Activated T-helper 17 cell treated with anti-CD3 and anti-CD28 coated beads, Interleukin-2, amount 50 U/mL, for 72 hours (primary cell): ENCODE data around the gene TBCE. TPM values are rescaled to one million over a fixed set of nuclear protein-coding genes. Genes with fewer than 3 reads are reported as not detected.

Source experiments
- ATAC-seq: fragments of 150-1000 bp; cut with Tn5 transposase; replicated peaks from 2 replicates; pipeline ENCODE4 v1.10.0; 2021; ENCODE audit warnings: mild to moderate bottlenecking, moderate library complexity
- H3K27ac Mint-ChIP-seq: one replicate; pipeline ENCODE4 v1.8.0; 2022; ENCODE audit warnings: mixed read lengths
- H3K27me3 Mint-ChIP-seq: one replicate; pipeline ENCODE4 v1.8.0; 2022; ENCODE audit warnings: mixed read lengths
- H3K36me3 Mint-ChIP-seq: one replicate; pipeline ENCODE4 v1.8.0; 2022; ENCODE audit warnings: low read depth, mild to moderate bottlenecking, mixed read lengths
- H3K4me1 Mint-ChIP-seq: one replicate; pipeline ENCODE4 v1.8.0; 2022; ENCODE audit warnings: mixed read lengths
- H3K4me3 Mint-ChIP-seq: one replicate; pipeline ENCODE4 v1.8.0; 2022; ENCODE audit warnings: mild to moderate bottlenecking, mixed read lengths
- H3K9me3 Mint-ChIP-seq: one replicate; pipeline ENCODE4 v1.8.0; 2022; ENCODE audit warnings: mixed read lengths
- total RNA-seq, 2 donors: library from RNA; stranded (reverse); gene quantifications; one replicate each; pipeline ENCODE4 v1.2.3, GENCODE V29; 2022

TBCE gene
- 10 to 100 TPM; 21.5 to 31.7 TPM for total RNA-seq

GRCh38 chr1:235367000-235367908 is at the start of gene TBCE:
Gene TBCE, plus strand, starts transcription at chr1:235367427. Its CDS starts 12,623 bp downstream, at chr1:235380050.
- Mint-ChIP-seq H3K36me3 (peaks cover 6% of the 10 kb centered on the region), H3K27ac (peak within 1 kb of the TSS; percentile 67), H3K4me1 (peaks cover 11% of the 10 kb centered on the region), H3K27me3 (no peaks in the 10 kb centered on the region), H3K4me3 (peak within 1 kb of the TSS; percentile 98), H3K9me3 (no peaks in the 10 kb centered on the region)
- ATAC-seq = peak; percentile 98

GRCh38 chr1:235319255-235319654 is 48.0 kb upstream of the TBCE start:
- peak overlapping the region; percentile 39 for H3K4me3 Mint-ChIP-seq
- H3K36me3 Mint-ChIP-seq = peaks cover 72% of the 10 kb centered on the region
- ATAC-seq = no peak
- H3K9me3 Mint-ChIP-seq = no peaks in the 10 kb centered on the region
- peaks cover 52% of the 10 kb centered on the region for H3K4me1 Mint-ChIP-seq
- peak overlapping the region; percentile 66 for H3K27ac Mint-ChIP-seq
- H3K27me3 Mint-ChIP-seq = no peaks in the 10 kb centered on the region

- Mint-ChIP-seq H3K27me3 (no peaks in the 10 kb centered on the region), H3K9me3 (no peaks in the 10 kb centered on the region), H3K4me1 (peaks cover 43% of the 10 kb centered on the region), H3K4me3 (peak overlapping the region; percentile 12), H3K27ac (peak overlapping the region; percentile 31), H3K36me3 (peaks cover 83% of the 10 kb centered on the region)
- no peak for ATAC-seq
Observed at GRCh38 chr1:235320521-235321179, 46.6 kb upstream of the TBCE start.

- Mint-ChIP-seq H3K27me3 (no peaks in the 10 kb centered on the region), H3K4me3 (no peak overlapping the region), H3K36me3 (peaks cover 78% of the 10 kb centered on the region), H3K27ac (peak overlapping the region; percentile 57), H3K9me3 (no peaks in the 10 kb centered on the region), H3K4me1 (peaks cover 27% of the 10 kb centered on the region)
- ATAC-seq = no peak
Observed at GRCh38 chr1:235324296-235324695, 42.9 kb upstream of the TBCE start.

GRCh38 chr1:235325139-235325538 is 42.1 kb upstream of the TBCE start:
- Mint-ChIP-seq H3K36me3 (peaks cover 69% of the 10 kb centered on the region), H3K9me3 (no peaks in the 10 kb centered on the region), H3K27me3 (no peaks in the 10 kb centered on the region), H3K4me1 (peaks cover 22% of the 10 kb centered on the region), H3K27ac (peak overlapping the region; percentile 57), H3K4me3 (no peak overlapping the region)
- no peak for ATAC-seq

- Mint-ChIP-seq H3K4me3 (no peak overlapping the region), H3K4me1 (peaks cover 19% of the 10 kb centered on the region), H3K27ac (peak overlapping the region; percentile 98), H3K36me3 (peaks cover 62% of the 10 kb centered on the region), H3K9me3 (no peaks in the 10 kb centered on the region), H3K27me3 (no peaks in the 10 kb centered on the region)
- ATAC-seq = no peak
Observed at GRCh38 chr1:235325854-235326253, 41.4 kb upstream of the TBCE start.

GRCh38 chr1:235326719-235327558 is 40.3 kb upstream of the TBCE start:
- peak overlapping the region; percentile 98 for H3K27ac Mint-ChIP-seq
- ATAC-seq = peak; percentile 9
- peaks cover 17% of the 10 kb centered on the region for H3K4me1 Mint-ChIP-seq
- H3K4me3 Mint-ChIP-seq = no peak overlapping the region
- H3K36me3 Mint-ChIP-seq = peaks cover 51% of the 10 kb centered on the region
- no peaks in the 10 kb centered on the region for H3K9me3 Mint-ChIP-seq
- H3K27me3 Mint-ChIP-seq = no peaks in the 10 kb centered on the region

- no peak within 1 kb of the TSS for H3K4me3 Mint-ChIP-seq
- H3K9me3 Mint-ChIP-seq = no peaks in the 10 kb centered on the region
- H3K27ac Mint-ChIP-seq = peak within 1 kb of the TSS; percentile 98
- peaks cover 44% of the 10 kb centered on the region for H3K36me3 Mint-ChIP-seq
- ATAC-seq = no peak
- H3K4me1 Mint-ChIP-seq = peaks cover 10% of the 10 kb centered on the region
- no peaks in the 10 kb centered on the region for H3K27me3 Mint-ChIP-seq
Observed at GRCh38 chr1:235327559-235328270, 39.5 kb upstream of the TBCE start, which contains the start of gene ARID4B. Gene ARID4B, minus strand, starts transcription at chr1:235328179. Its CDS starts 1,260 bp downstream, at chr1:235326919.

- Mint-ChIP-seq H3K27ac (no peak within 1 kb of the TSS), H3K36me3 (peaks cover 36% of the 10 kb centered on the region), H3K4me1 (peaks cover 10% of the 10 kb centered on the region), H3K4me3 (no peak within 1 kb of the TSS), H3K27me3 (no peaks in the 10 kb centered on the region), H3K9me3 (no peaks in the 10 kb centered on the region)
- ATAC-seq = peak; percentile 84
Observed at GRCh38 chr1:235328271-235329138, 38.7 kb upstream of the TBCE start, which contains the start of gene GGPS1. Gene GGPS1, plus strand, starts transcription at chr1:235328570. Its CDS starts 6,695 bp downstream, at chr1:235335265.

- Mint-ChIP-seq H3K36me3 (peaks cover 30% of the 10 kb centered on the region), H3K27me3 (no peaks in the 10 kb centered on the region), H3K27ac (no peak overlapping the region), H3K4me3 (no peak overlapping the region), H3K4me1 (peaks cover 14% of the 10 kb centered on the region), H3K9me3 (no peaks in the 10 kb centered on the region)
- peak; percentile 15 for ATAC-seq
Observed at GRCh38 chr1:235329139-235329902, 37.9 kb upstream of the TBCE start.

GRCh38 chr1:235330918-235331285 is 36.3 kb upstream of the TBCE start:
- no peak for ATAC-seq
- Mint-ChIP-seq H3K27ac (no peak overlapping the region), H3K27me3 (no peaks in the 10 kb centered on the region), H3K4me1 (peaks cover 14% of the 10 kb centered on the region), H3K4me3 (no peak overlapping the region), H3K9me3 (no peaks in the 10 kb centered on the region), H3K36me3 (peaks cover 22% of the 10 kb centered on the region)

GRCh38 chr1:235331401-235331800 is 35.8 kb upstream of the TBCE start:
- Mint-ChIP-seq H3K27me3 (no peaks in the 10 kb centered on the region), H3K27ac (no peak overlapping the region), H3K9me3 (no peaks in the 10 kb centered on the region), H3K4me3 (no peak overlapping the region), H3K4me1 (peaks cover 14% of the 10 kb centered on the region), H3K36me3 (peaks cover 22% of the 10 kb centered on the region)
- ATAC-seq = no peak
